Daoy (cell line): ENCODE measurements around the gene PSMD2. TPM values are rescaled to one million over a fixed set of nuclear protein-coding genes. Genes with fewer than 3 reads are reported as not detected.
"Not testable (repeated sequence)": the region's sequence is repeated elsewhere in the genome, so short reads cannot be mapped to it uniquely, and the experiment has no call there.

ENCODE experiments used
- DNase-seq: peaks from one replicate; pipeline ENCODE4 v3.0.0-alpha.2; 2015; ENCODE audit warnings: low read depth
- total RNA-seq: library from RNA; depleted of rRNA; stranded (reverse); fragments of >200 nt; shearing (Covaris generic); gene quantifications from 2 replicates; pipeline ENCODE4 v1.2.3, GENCODE V29; 2014; rRNA removed

Gene PSMD2
- total RNA-seq: 984 and 1,516 TPM in 2 replicates

GRCh38 chr3:184298759-184299487 is at the start of gene PSMD2:
Gene PSMD2 (plus strand): TSS chr3:184299241. CDS start chr3:184299267, 26 bp downstream.
- peak; percentile 98 for DNase-seq

- peak; percentile 99 for DNase-seq
These were observed 49.5 kb upstream of the PSMD2 start, which contains the start of gene EEF1AKMT4 for GRCh38 chr3:184249412-184250166. Gene EEF1AKMT4 (plus strand): TSS chr3:184249672. CDS start chr3:184249695, 23 bp downstream.

- peak; percentile 92 for DNase-seq
These were observed 48.7 kb upstream of the PSMD2 start for GRCh38 chr3:184250167-184250828.

- no peak for DNase-seq
These were observed 43.6 kb upstream of the PSMD2 start for GRCh38 chr3:184255291-184256039.

- no peak for DNase-seq
These were observed 41.7 kb upstream of the PSMD2 start for GRCh38 chr3:184257083-184257915.

- DNase-seq: no peak
These were observed 40.1 kb upstream of the PSMD2 start for GRCh38 chr3:184258926-184259325.

- no peak for DNase-seq
These were observed 39.6 kb upstream of the PSMD2 start for GRCh38 chr3:184259396-184259877.

GRCh38 chr3:184259878-184260723 is 38.9 kb upstream of the PSMD2 start:
- DNase-seq: peak; percentile 66

- peak; percentile 43 for DNase-seq
These were observed 38.2 kb upstream of the PSMD2 start for GRCh38 chr3:184260724-184261269.

- DNase-seq: peak; percentile 92
These were observed 37.7 kb upstream of the PSMD2 start, which contains the start of gene CAMK2N2 for GRCh38 chr3:184261270-184261853. Gene CAMK2N2 (minus strand): TSS chr3:184261553. CDS start chr3:184261285, 268 bp downstream.

GRCh38 chr3:184261854-184262763 is 36.9 kb upstream of the PSMD2 start:
- DNase-seq: peak; percentile 76

- no peak for DNase-seq
These were observed 36.3 kb upstream of the PSMD2 start for GRCh38 chr3:184262764-184263179.

- not testable (repeated sequence) for DNase-seq
These were observed 31.8 kb upstream of the PSMD2 start for GRCh38 chr3:184267249-184267648.

- DNase-seq: no peak
These were observed 26.8 kb upstream of the PSMD2 start for GRCh38 chr3:184272269-184272668.

GRCh38 chr3:184275381-184275701 is 23.7 kb upstream of the PSMD2 start:
- no peak for DNase-seq

GRCh38 chr3:184275961-184276910 is 22.8 kb upstream of the PSMD2 start, which contains the start of gene ECE2:
Gene ECE2 (plus strand): TSS chr3:184276022. CDS start chr3:184276154, 132 bp downstream.
- peak; percentile 35 for DNase-seq
